Stimulated activated memory B cell treated with anti-CD40 and anti-IgM and Interleukin-4, amounts not matched to agents 10 μg/mL and 1 μg/mL and 100 μg/mL, for 72 hours (primary cell): Measurements from ENCODE around the gene OBP2A.
"Not testable (repeated sequence)": the region's sequence is repeated elsewhere in the genome, so short reads cannot be mapped to it uniquely, and the experiment has no call there.

ENCODE experiments used
- ATAC-seq: fragments of 150-1000 bp; cut with Tn5 transposase; 2 replicates; pipeline ENCODE4 v1.10.0; 2021
- H3K27ac Mint-ChIP-seq: one replicate; pipeline ENCODE4 v1.8.0; 2022; ENCODE audit warnings: mild to moderate bottlenecking, mixed read lengths
- H3K27me3 Mint-ChIP-seq: one replicate; pipeline ENCODE4 v1.8.0; 2022; ENCODE audit warnings: mixed read lengths
- H3K36me3 Mint-ChIP-seq: one replicate; pipeline ENCODE4 v1.8.0; 2022; ENCODE audit warnings: mixed read lengths
- H3K4me1 Mint-ChIP-seq: one replicate; pipeline ENCODE4 v1.8.0; 2022; ENCODE audit warnings: mixed read lengths
- H3K4me3 Mint-ChIP-seq: one replicate; pipeline ENCODE4 v1.8.0; 2022; ENCODE audit warnings: mild to moderate bottlenecking, moderate library complexity, mixed read lengths
- H3K9me3 Mint-ChIP-seq: one replicate; pipeline ENCODE4 v1.8.0; 2022; ENCODE audit warnings: mixed read lengths

Gene OBP2A

DNA sequence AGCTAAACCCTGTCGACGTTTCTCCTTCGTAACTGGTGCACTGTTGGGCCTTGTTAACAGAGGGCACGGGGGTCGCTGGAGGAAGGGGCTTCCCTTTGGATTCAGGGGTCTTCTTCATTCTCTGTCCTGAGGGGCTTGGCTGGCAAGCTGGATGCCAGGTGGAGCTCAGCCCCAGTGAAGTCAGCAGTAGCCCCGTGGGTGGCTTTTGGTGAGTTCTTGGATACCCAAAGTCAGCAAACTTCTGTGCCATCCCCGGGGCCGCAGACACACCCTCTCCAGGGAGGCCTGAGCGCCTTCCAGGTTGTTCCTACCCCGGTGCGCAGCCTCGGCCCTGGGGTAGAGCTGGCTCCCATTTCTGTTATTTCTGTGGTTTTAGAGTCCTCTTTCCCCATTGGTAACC is 12.3 kb upstream of the OBP2A start:
- no peaks in the 10 kb centered on the region for H3K9me3 Mint-ChIP-seq
- no peaks in the 10 kb centered on the region for H3K36me3 Mint-ChIP-seq
- no peak overlapping the region for H3K4me3 Mint-ChIP-seq
- H3K4me1 Mint-ChIP-seq: no peaks in the 10 kb centered on the region
- ATAC-seq: no peak
- H3K27me3 Mint-ChIP-seq: peaks cover 53% of the 10 kb centered on the region
- no peak overlapping the region for H3K27ac Mint-ChIP-seq

DNA sequence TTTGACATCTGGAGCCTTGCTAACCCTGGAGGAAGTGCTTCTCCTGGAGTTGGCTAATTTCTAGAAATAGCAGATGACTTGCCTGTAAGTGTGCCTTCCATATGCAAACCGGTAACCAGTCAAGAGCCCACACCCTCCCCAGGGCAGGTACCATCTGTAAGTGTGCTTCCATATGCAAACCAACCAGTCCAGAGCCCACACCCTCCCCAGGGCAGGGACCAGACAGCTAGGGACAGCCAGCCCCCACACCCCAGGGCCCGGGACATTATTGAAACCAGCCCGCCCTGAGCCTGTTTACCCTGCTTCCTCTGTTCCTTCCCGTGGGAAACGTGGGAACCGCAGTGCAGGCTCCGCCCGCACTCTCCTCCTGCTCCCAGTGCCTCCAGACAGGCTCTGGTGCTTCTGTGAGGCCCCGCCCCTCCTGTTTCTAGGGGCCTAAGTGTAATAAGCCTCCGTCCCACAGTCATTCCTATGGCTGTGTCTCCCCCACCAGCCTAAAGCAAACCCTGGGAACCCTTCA is 11.7 kb upstream of the OBP2A start:
- H3K27ac Mint-ChIP-seq, ATAC-seq, H3K4me1 Mint-ChIP-seq, H3K9me3 Mint-ChIP-seq, H3K4me3 Mint-ChIP-seq, H3K36me3 Mint-ChIP-seq: not testable (repeated sequence)
- H3K27me3 Mint-ChIP-seq: peaks cover 53% of the 10 kb centered on the region

DNA sequence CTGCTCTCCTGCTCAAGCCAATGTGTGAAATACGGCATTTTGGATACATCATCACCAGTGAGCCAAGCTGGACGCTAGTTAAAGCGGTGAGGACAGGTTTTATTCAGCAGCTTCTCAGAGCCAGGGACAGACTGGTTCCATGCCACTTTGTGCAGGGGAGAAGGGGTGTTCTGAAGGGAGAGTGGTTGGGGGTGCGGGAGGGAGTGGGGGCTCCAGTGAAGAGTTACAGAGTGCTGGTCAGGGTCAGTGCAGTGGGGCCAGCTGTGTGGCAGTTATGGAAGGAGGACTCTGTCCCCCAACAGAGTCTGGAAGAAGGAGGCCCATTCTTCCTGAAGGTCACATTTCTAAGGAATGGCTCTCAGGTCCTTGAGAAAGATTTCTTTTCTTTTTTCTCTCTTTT is 11.1 kb upstream of the OBP2A start:
- H3K27ac Mint-ChIP-seq, H3K36me3 Mint-ChIP-seq, H3K4me3 Mint-ChIP-seq, ATAC-seq, H3K9me3 Mint-ChIP-seq, H3K4me1 Mint-ChIP-seq: not testable (repeated sequence)
- H3K27me3 Mint-ChIP-seq: peaks cover 53% of the 10 kb centered on the region

GRCh38 chr9:135535631-135536030 is 10.3 kb upstream of the OBP2A start:
- ATAC-seq, H3K4me1 Mint-ChIP-seq, H3K4me3 Mint-ChIP-seq, H3K27ac Mint-ChIP-seq, H3K36me3 Mint-ChIP-seq, H3K9me3 Mint-ChIP-seq: not testable (repeated sequence)
- peaks cover 53% of the 10 kb centered on the region for H3K27me3 Mint-ChIP-seq

DNA sequence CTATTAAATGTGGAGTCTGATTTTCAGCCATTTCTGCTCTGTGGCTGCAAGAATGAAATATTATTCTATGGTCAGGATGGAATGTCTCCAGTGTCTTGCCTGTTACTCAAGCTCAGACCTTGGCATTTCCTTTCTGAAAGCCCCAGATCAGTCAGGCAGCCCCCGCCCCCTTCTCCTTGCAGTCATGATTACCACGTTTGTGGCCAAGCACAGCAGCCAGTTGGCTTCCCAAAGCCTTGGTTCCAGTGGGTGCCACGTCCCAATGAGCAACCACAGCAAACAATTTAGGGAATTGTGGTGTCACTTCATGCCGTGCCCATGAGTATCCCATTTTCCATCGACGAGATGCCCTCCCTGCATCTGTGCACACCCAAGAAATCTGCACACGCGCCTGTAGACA is 9.7 kb upstream of the OBP2A start:
- no peaks in the 10 kb centered on the region for H3K36me3 Mint-ChIP-seq
- no peaks in the 10 kb centered on the region for H3K4me1 Mint-ChIP-seq
- H3K9me3 Mint-ChIP-seq: no peaks in the 10 kb centered on the region
- peaks cover 48% of the 10 kb centered on the region for H3K27me3 Mint-ChIP-seq
- H3K4me3 Mint-ChIP-seq: no peak overlapping the region
- no peak for ATAC-seq
- no peak overlapping the region for H3K27ac Mint-ChIP-seq

- not testable (repeated sequence) for H3K4me3 Mint-ChIP-seq, H3K27ac Mint-ChIP-seq, H3K36me3 Mint-ChIP-seq, H3K4me1 Mint-ChIP-seq, H3K9me3 Mint-ChIP-seq, ATAC-seq
- H3K27me3 Mint-ChIP-seq: peaks cover 26% of the 10 kb centered on the region
Measured at GRCh38 chr9:135543262-135543894, 2.5 kb upstream of the OBP2A start.

- Mint-ChIP-seq H3K27ac (no peak overlapping the region), H3K27me3 (peaks cover 20% of the 10 kb centered on the region), H3K36me3 (no peaks in the 10 kb centered on the region), H3K9me3 (no peaks in the 10 kb centered on the region), H3K4me3 (no peak overlapping the region), H3K4me1 (no peaks in the 10 kb centered on the region)
- ATAC-seq: peak; percentile 5
Measured at GRCh38 chr9:135544981-135545635, 818 bp upstream of the OBP2A start.

- not testable (repeated sequence) for H3K27ac Mint-ChIP-seq, H3K9me3 Mint-ChIP-seq, H3K4me1 Mint-ChIP-seq, H3K4me3 Mint-ChIP-seq, H3K36me3 Mint-ChIP-seq, ATAC-seq
- peaks cover 26% of the 10 kb centered on the region for H3K27me3 Mint-ChIP-seq
Measured at GRCh38 chr9:135546792-135547617, 1.1 kb downstream of the OBP2A start.

DNA sequence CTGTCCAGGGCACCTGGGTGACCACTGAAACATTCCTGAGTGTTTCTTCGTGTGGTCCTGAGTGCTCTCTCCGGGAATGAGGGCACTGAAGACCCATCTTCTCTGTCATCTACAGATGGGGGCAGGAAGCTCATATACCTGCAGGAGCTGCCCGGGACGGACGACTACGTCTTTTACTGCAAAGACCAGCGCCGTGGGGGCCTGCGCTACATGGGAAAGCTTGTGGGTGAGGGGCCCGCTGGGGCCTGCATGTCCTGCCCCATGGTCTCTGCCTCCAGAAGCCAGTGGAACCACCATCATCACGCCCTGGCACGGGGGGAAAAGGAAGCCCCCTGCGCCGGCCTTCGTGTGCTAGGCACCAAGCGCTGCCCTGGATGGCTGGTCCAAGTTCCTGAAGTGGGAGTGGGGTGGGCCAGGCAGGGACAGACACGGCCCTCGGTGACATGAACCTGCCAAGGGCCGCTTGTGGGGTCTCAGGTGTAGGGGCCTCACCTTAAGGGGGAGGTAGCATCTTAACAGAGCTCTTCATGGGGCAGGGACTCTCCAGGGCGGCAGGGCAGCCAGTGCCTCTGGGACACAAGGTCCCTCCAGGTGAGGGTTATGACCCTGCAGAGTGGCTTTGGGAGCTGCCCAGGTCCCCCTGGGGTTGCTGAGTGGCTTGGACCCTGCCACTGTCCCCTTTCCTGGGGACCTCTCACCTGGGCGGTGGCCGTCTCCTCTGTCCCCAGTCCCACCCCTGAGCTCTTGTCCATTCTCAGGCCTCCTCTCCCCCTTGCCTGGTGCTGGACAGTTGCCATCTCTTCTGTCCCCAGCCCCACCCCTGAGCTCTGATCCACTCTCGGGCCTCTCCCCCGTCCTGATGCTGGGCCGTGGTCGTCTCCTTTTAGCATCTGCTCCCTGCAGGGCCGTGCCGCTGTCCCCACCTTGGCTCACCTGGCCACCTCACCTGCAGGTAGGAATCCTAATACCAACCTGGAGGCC is 2.1 kb downstream of the OBP2A start:
- H3K27ac Mint-ChIP-seq: no peak overlapping the region
- H3K4me1 Mint-ChIP-seq: no peaks in the 10 kb centered on the region
- no peaks in the 10 kb centered on the region for H3K9me3 Mint-ChIP-seq
- peaks cover 26% of the 10 kb centered on the region for H3K27me3 Mint-ChIP-seq
- no peak for ATAC-seq
- no peaks in the 10 kb centered on the region for H3K36me3 Mint-ChIP-seq
- no peak overlapping the region for H3K4me3 Mint-ChIP-seq

GRCh38 chr9:135549478-135550343 is 3.8 kb downstream of the OBP2A start:
- not testable (repeated sequence) for H3K36me3 Mint-ChIP-seq, H3K27ac Mint-ChIP-seq, H3K4me3 Mint-ChIP-seq, ATAC-seq, H3K4me1 Mint-ChIP-seq, H3K9me3 Mint-ChIP-seq
- peaks cover 26% of the 10 kb centered on the region for H3K27me3 Mint-ChIP-seq

GRCh38 chr9:135550344-135550918 is 4.5 kb downstream of the OBP2A start:
- Mint-ChIP-seq H3K9me3 (peaks cover 4% of the 10 kb centered on the region), H3K27ac (no peak overlapping the region), H3K4me3 (no peak overlapping the region), H3K27me3 (peaks cover 26% of the 10 kb centered on the region), H3K4me1 (no peaks in the 10 kb centered on the region), H3K36me3 (no peaks in the 10 kb centered on the region)
- ATAC-seq: no peak

DNA sequence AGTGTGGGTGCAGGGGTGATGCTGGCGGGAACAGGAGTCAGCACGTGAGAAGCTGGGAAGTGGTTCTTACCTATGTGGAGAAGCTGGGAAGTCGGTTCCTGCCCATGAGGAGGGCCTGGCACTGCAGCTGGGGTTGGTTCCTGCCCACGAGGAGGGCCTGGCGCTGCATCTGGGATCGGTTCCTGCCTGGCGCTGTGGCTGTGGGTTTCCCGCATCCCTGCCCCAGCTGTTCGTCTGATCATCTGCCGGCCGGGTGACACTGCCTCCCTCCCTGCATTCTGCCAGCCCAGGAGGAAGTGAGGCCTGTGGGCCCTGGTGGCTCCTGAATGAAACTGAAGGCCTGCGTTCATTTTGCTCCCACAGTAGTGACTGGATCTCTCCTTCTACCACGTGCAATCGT is 5.1 kb downstream of the OBP2A start:
- Mint-ChIP-seq H3K9me3 (peaks cover 4% of the 10 kb centered on the region), H3K36me3 (no peaks in the 10 kb centered on the region), H3K27me3 (peaks cover 26% of the 10 kb centered on the region), H3K4me1 (no peaks in the 10 kb centered on the region), H3K4me3 (no peak overlapping the region), H3K27ac (no peak overlapping the region)
- ATAC-seq: no peak

DNA sequence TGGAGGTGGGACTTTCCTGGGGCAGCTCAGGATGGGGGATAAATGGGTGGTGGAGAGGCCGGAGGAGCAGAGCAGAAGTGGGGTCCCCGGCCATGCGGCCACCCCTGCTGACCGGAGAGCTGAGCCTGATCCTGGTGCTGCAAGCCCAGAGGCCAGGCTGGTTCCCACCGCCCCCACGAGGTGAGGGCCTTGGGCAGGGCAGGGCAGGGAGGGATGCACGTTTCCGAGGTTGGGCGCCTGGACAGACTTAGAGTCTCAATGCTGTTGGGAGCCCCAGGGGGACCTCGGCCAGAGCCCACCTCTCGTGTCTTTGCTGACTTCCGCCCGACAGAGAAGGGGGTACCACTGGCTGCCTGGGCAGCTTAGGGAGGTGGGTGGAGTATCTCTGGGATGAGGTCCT is 5.5 kb downstream of the OBP2A start:
- no peak for ATAC-seq
- Mint-ChIP-seq H3K9me3 (peaks cover 4% of the 10 kb centered on the region), H3K4me3 (no peak overlapping the region), H3K27me3 (peaks cover 26% of the 10 kb centered on the region), H3K36me3 (no peaks in the 10 kb centered on the region), H3K27ac (no peak overlapping the region), H3K4me1 (no peaks in the 10 kb centered on the region)
